ENCODE results near the gene CTTN. TPM values are rescaled to one million over a fixed set of nuclear protein-coding genes. Genes with fewer than 3 reads are reported as not detected.
A peak's percentile ranks its signal among the peaks of the same experiment; 100 is the strongest.

CTTN gene
- total RNA-seq (2011; cell fraction: chromatin; rRNA removed; ENCODE audit: low replicate concordance): 847 and 1,186 TPM in 2 replicates
- total RNA-seq (2011; cell fraction: nucleolus; rRNA removed): 519 and 540 TPM in 2 replicates
- total RNA-seq (2011; cell fraction: nucleoplasm; rRNA removed): 720 and 885 TPM in 2 replicates
- 114 and 127 TPM in 2 replicates for total RNA-seq (2014; rRNA removed)
- 92.4 and 92.6 TPM in 2 replicates for total RNA-seq (2014; rRNA removed; fragmentation: Illumina TruSeq; extraction: Trizol)
- total RNA-seq (2015; rRNA removed; fragmentation: Illumina TruSeq; extraction: Trizol): 104 and 110 TPM in 2 replicates
- 146 and 158 TPM in 2 replicates for total RNA-seq (2021)
- 90.1 and 102 TPM in 2 replicates for polyA plus RNA-seq (2011; rRNA removed)
- polyA plus RNA-seq (2011; cell fraction: cytosol; rRNA removed): 58.6 and 59.0 TPM in 2 replicates
- polyA plus RNA-seq (2011; cell fraction: nucleus; rRNA removed): 564 and 672 TPM in 2 replicates
- polyA plus RNA-seq (2012): 106 and 146 TPM in 2 replicates
- 99.7 and 102 TPM in 2 replicates for polyA plus RNA-seq (2014; fragmentation: Illumina TruSeq; extraction: Trizol)
- polyA plus RNA-seq (2014; fragmentation: Nextera tagmentation; extraction: Ambion mirVana): 10 to 100 TPM in 1 of 2 experiments, 1 to 10 TPM in 1; 9.9 to 23.1 TPM
- 149 and 157 TPM in 2 replicates for polyA plus RNA-seq (2014; rRNA removed)
- 134 and 158 TPM in 2 replicates for polyA minus RNA-seq (2011; rRNA and poly(A)+ RNA removed)
- polyA minus RNA-seq (2011; cell fraction: cytosol; rRNA and poly(A)+ RNA removed): 44.2 and 52.6 TPM in 2 replicates
- polyA minus RNA-seq (2011; cell fraction: nucleus; rRNA and poly(A)+ RNA removed): 171 and 217 TPM in 2 replicates
- percentile 87 among the genes with signal in this experiment for Bru-seq, nascent RNA
- percentile 89 among the genes with signal in this experiment for BruChase-seq, experiment 1, labeled RNA remaining after a 2-hour chase
- percentile 92 among the genes with signal in this experiment for BruChase-seq, experiment 2, labeled RNA remaining after a 6-hour chase
- long read RNA-seq, experiment 1, transcript CTTN-202 (17 exons, 3,272 nt): minor isoform, 34 of 327 reads
- long read RNA-seq, experiment 1, transcript CTTN-201 (18 exons, 3,272 nt): major isoform, 98 of 327 reads
- long read RNA-seq, experiment 1, partial matches to known transcripts: 151 of 327 reads
- long read RNA-seq, experiment 1, other reads (novel, unspliced or antisense): 41 of 327 reads
- long read RNA-seq, experiment 2, transcript CTTN-201 (18 exons, 3,272 nt): major isoform, 7 of 72 reads
- long read RNA-seq, experiment 2, partial matches to known transcripts: 10 of 72 reads
- long read RNA-seq, experiment 2, other reads (novel, unspliced or antisense): 49 of 72 reads
- long read RNA-seq, experiment 3, transcript CTTN-202 (17 exons, 3,272 nt): minor isoform, 6 of 113 reads
- long read RNA-seq, experiment 3, transcript CTTN-201 (18 exons, 3,272 nt): major isoform, 13 of 113 reads
- long read RNA-seq, experiment 3, partial matches to known transcripts: 3 of 113 reads
- long read RNA-seq, experiment 3, other reads (novel, unspliced or antisense): 90 of 113 reads

GRCh38 chr11:70397983-70398833 is at the start of gene CTTN:
TSS of gene CTTN (plus strand) at chr11:70398529. CDS start at chr11:70407298, 8,769 bp downstream.
- Histone ChIP-seq H4K20me1 (replicated peaks; ENCODE audit: control insufficient read depth, insufficient read depth, low read length) (peaks cover 20% of the 10 kb centered on the region; the same call in 1 of the 2 replicates), H3K4me3 (peak within 1 kb of the TSS; percentile 85), H3K9ac (ENCODE audit: insufficient read depth in 1 of 2, low read depth in 2 of 2, low read length in 2 of 2) (peak within 1 kb of the TSS; percentile 88 to 93), H2AFZ (ENCODE audit: low read depth, low read length) (peak within 1 kb of the TSS; percentile 85), H3K27me3 (ENCODE audit: control insufficient read depth in 2 of 2, insufficient read depth in 2 of 2, low read length in 2 of 2) (no peaks in the 10 kb centered on the region), H3K79me2 (ENCODE audit: control insufficient read depth, insufficient read depth, low read length) (peaks cover 99% of the 10 kb centered on the region), H3K9me1 (ENCODE audit: control insufficient read depth, insufficient read depth, low read length) (no peaks in the 10 kb centered on the region), H3K36me3 (ENCODE audit: control insufficient read depth, insufficient read depth, low read length) (peaks cover 47% of the 10 kb centered on the region; the same call in 2 of the 3 replicates), H3K4me2 (ENCODE audit: insufficient read depth, low read length) (peak within 1 kb of the TSS; percentile 99), H3K9me3 (replicated peaks; ENCODE audit: control insufficient read depth, insufficient read depth, low read depth, low read length) (no peaks in the 10 kb centered on the region), H3K4me1 (replicated peaks in 1 of 2; ENCODE audit: control insufficient read depth in 2 of 2, insufficient read depth in 2 of 2, low read length in 2 of 2) (peaks cover 23 to 26% of the 10 kb centered on the region in 2 experiments), H3K27ac (ENCODE audit: extremely low read depth, low read depth, low read length) (peak within 1 kb of the TSS; percentile 87)
- no TSS peak for BruUV-seq (replicated peaks)
- peak; percentile 86 for ATAC-seq
- FAIRE-seq: no peak
- intact Hi-C loops (cut with micrococcal nuclease) (loop anchor here (10.0 kb wide), 1 partner anchor 193 kb away; the partner anchor contains the start of gene FADD), in situ Hi-C loops (cut with MboI) (no loop called here)
- peak; percentile 90 to 98 (median 96) for DNase-seq (ENCODE audit: extremely low read depth in 1 of 4, low spot score in 3 of 4)
- under 1% methylated on average over 39 of the region's 93 CpGs for WGBS (ENCODE audit: insufficient coverage, low coverage, missing lambda C conversion rate)
- ChIA-PET POLR2A (interaction anchor here (0.7 to 2.6 kb wide), 5 partner anchors 11 to 187 kb away, joined by 3 to 17 read pairs (median 3); no protein-coding TSS in a partner anchor), CTCF (ENCODE audit: low intra/inter-chr PET ratio) (no interaction called here)
- peak; percentile 57; the same call in 1 of the 2 replicates for TF ChIP-seq ZEB2 (IDR thresholded peaks at IDR 0.05)
- 0 out of 2 replicates have a peak, but pooled peaks have one; percentile 18 for TF ChIP-seq RAD51 (IDR thresholded peaks at IDR 0.05; ENCODE audit: borderline replicate concordance, low read depth)
- TF ChIP-seq TSHZ1 (CRISPR knock-in tag; IDR thresholded peaks at IDR 0.05): no peak
- peak; percentile 90 for TF ChIP-seq MAX (CRISPR knock-in tag; IDR thresholded peaks at IDR 0.05)
- no peak for TF ChIP-seq ZNF780A (CRISPR knock-in tag; IDR thresholded peaks at IDR 0.05)
- TF ChIP-seq CTBP1 (IDR thresholded peaks at IDR 0.05; ENCODE audit: borderline replicate concordance): peak; percentile 26; the same call in 1 of the 2 replicates
- peak; percentile 50; the same call in 1 of the 2 replicates for TF ChIP-seq ETS1 (conservative IDR thresholded peaks at IDR 0.05; ENCODE audit: control insufficient read depth, low read depth, low read length)
- no peak for TF ChIP-seq MCM7 (IDR thresholded peaks at IDR 0.05)

All from K562 (cell line).